ENCODE results near the gene EYS. TPM values are rescaled to one million over a fixed set of nuclear protein-coding genes. Genes with fewer than 3 reads are reported as not detected.

Gene EYS
- polyA plus RNA-seq, 1 experiment, result not detected

DNA sequence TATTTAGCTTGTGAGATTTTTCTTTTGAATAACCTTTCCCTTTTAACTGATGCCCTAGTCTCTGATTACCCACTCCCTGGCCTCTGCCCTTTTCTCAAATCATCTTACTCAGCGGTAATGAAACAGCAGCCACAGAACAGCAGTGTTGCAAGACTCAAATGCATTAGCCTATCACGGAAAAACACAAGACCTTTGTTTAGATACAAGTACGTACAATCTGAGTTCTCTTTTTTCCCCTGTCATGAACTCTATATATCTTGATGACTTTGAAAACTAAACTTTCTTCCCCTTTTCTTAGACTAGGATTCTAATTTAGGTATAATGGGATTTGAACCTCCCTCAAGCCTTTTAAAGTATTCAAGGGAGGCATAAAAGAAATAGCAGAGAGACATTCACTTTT is 1034.9 kb downstream of the EYS start:
- Histone ChIP-seq H3K27me3 (ENCODE audit: control insufficient read depth, insufficient read depth, low read length) (no peaks in the 10 kb centered on the region), H3K27ac (ENCODE audit: low read depth, low read length) (no peak overlapping the region), H3K9me3 (ENCODE audit: control insufficient read depth, insufficient read depth, low read length) (no peaks in the 10 kb centered on the region), H3K4me3 (ENCODE audit: low read depth, low read length) (no peak overlapping the region)
- DNase-seq (ENCODE audit: low read depth, low spot score), result no peak
- CTCF ChIA-PET, result no interaction called here
- TF ChIP-seq, protein P1, sequence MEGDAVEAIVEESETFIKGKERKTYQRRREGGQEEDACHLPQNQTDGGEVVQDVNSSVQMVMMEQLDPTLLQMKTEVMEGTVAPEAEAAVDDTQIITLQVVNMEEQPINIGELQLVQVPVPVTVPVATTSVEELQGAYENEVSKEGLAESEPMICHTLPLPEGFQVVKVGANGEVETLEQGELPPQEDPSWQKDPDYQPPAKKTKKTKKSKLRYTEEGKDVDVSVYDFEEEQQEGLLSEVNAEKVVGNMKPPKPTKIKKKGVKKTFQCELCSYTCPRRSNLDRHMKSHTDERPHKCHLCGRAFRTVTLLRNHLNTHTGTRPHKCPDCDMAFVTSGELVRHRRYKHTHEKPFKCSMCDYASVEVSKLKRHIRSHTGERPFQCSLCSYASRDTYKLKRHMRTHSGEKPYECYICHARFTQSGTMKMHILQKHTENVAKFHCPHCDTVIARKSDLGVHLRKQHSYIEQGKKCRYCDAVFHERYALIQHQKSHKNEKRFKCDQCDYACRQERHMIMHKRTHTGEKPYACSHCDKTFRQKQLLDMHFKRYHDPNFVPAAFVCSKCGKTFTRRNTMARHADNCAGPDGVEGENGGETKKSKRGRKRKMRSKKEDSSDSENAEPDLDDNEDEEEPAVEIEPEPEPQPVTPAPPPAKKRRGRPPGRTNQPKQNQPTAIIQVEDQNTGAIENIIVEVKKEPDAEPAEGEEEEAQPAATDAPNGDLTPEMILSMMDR (IDR thresholded peaks at IDR 0.05; ENCODE audit: low read depth, low read length), result no peak
- POLR2A ChIA-PET, result no interaction called here

DNA sequence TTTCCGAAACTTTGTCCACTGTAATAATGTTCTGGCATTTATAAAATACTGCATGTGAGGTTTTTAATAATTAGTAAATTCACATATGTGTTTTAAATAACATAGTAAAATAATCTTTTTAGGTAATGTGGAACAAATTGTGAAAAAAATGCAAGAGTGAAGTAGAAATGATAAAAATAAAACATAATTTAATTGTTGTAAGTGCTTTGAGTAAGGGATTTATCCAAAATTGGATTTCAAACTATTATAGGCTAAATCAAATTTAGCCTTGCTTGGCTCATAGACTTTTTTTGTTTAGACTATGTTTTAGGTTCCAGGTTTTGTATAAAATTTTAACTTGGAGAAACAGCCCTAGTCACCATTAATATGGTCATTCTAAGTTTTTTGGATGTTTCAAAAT is 1041.9 kb downstream of the EYS start:
- H3K27me3 ChIP-seq (ENCODE audit: control insufficient read depth, insufficient read depth, low read length), result no peaks in the 10 kb centered on the region
- DNase-seq (ENCODE audit: low read depth, low spot score), result no peak
- ChIA-PET POLR2A (no interaction called here), CTCF (no interaction called here)
- no peak overlapping the region for H3K4me3 ChIP-seq (ENCODE audit: low read depth, low read length)
- TF ChIP-seq, protein P1 (IDR thresholded peaks at IDR 0.05; ENCODE audit: low read depth, low read length), result no peak
- H3K9me3 ChIP-seq (ENCODE audit: control insufficient read depth, insufficient read depth, low read length), result no peaks in the 10 kb centered on the region
- no peak overlapping the region for H3K27ac ChIP-seq (ENCODE audit: low read depth, low read length)

DNA sequence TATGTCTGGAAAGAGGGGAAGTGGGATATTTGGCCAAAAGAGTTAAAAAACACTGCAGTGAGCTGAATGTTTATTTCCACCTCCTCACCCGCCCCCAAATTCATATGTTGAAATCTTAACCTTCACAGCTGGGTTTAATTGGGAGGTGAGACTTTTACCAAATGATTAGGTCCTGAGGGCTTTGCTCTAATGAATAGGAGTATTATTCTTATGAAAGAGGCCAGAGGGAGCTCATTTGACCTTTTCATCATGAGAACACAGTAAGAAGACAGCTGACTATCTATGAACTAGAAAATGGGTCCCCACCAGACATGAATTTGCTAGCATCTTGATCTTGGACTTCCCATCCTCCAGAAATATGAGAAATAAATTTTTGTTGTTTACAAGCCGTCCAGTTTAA is 1042.5 kb downstream of the EYS start:
- ChIA-PET CTCF (no interaction called here), POLR2A (no interaction called here)
- Histone ChIP-seq H3K27ac (ENCODE audit: low read depth, low read length) (no peak overlapping the region), H3K4me3 (ENCODE audit: low read depth, low read length) (no peak overlapping the region), H3K27me3 (ENCODE audit: control insufficient read depth, insufficient read depth, low read length) (no peaks in the 10 kb centered on the region), H3K9me3 (ENCODE audit: control insufficient read depth, insufficient read depth, low read length) (no peaks in the 10 kb centered on the region)
- TF ChIP-seq, protein P1 (IDR thresholded peaks at IDR 0.05; ENCODE audit: low read depth, low read length), result no peak
- DNase-seq (ENCODE audit: low read depth, low spot score), result no peak

DNA sequence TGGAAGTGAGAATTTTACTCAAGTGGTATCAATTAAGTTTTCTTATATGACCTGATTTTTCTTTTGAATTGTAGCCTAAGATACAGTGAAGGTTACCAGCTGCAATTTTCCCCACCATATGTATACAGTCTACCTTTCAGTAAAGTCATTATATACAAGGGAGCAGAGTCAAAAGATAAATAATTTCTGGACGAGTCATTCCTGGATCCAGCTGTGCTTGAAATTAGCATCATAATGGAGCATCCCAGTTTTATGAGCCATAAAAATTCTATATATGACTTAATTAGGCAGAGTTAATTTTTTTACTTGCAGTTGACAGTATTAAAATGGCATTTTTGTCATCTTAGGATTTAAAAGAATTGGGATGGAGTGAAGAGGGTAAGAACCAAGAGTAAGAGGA is 1063.0 kb downstream of the EYS start:
- ChIA-PET CTCF (no interaction called here), POLR2A (no interaction called here)
- TF ChIP-seq, protein P1 (IDR thresholded peaks at IDR 0.05; ENCODE audit: low read depth, low read length), result no peak
- H3K4me3 ChIP-seq (ENCODE audit: low read depth, low read length), result no peak overlapping the region
- H3K27ac ChIP-seq (ENCODE audit: low read depth, low read length), result no peak overlapping the region
- H3K9me3 ChIP-seq (ENCODE audit: control insufficient read depth, insufficient read depth, low read length), result no peaks in the 10 kb centered on the region
- no peak for DNase-seq (ENCODE audit: low read depth, low spot score)
- no peaks in the 10 kb centered on the region for H3K27me3 ChIP-seq (ENCODE audit: control insufficient read depth, insufficient read depth, low read length)

DNA sequence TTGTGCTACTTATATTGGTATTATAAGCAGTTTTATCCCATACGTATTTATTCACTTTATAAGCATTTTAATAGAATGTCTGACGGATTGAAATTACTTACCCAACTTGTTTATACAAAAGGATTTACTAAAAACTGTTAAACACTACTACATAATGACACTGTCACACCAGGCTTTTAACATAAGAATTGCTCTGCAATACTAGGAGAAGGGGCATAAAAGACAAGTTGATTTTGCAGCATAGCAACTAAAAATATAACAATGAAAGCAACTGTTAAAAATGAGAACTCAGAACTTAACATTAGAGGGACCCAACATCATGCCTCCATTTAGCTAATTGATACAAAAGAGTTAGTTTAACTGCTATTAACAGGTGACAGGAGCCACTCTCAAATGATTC is 1076.1 kb downstream of the EYS start:
- Histone ChIP-seq H3K9me3 (ENCODE audit: control insufficient read depth, insufficient read depth, low read length) (no peaks in the 10 kb centered on the region), H3K4me3 (ENCODE audit: low read depth, low read length) (no peak overlapping the region), H3K27me3 (ENCODE audit: control insufficient read depth, insufficient read depth, low read length) (no peaks in the 10 kb centered on the region), H3K27ac (ENCODE audit: low read depth, low read length) (no peak overlapping the region)
- DNase-seq (ENCODE audit: low read depth, low spot score), result no peak
- TF ChIP-seq, protein P1 (IDR thresholded peaks at IDR 0.05; ENCODE audit: low read depth, low read length), result no peak
- ChIA-PET POLR2A (no interaction called here), CTCF (no interaction called here)

All from AG04450 (cell line).